Body of pancreas (tissue), 4 donors: Measurements from ENCODE around the gene BRF1.
A peak's percentile ranks its signal among the peaks of the same experiment; 100 is the strongest.

Experiments used
- CTCF ChIP-seq, 7 experiments: fragments of 450-650 bp in 4 of 7; fragments of 200-600 bp in 3 of 7; sonication (generic) in 3 of 7; IDR thresholded peaks; one replicate each; pipeline ENCODE4 v1.5.1; 2016 to 2019; ENCODE audit warnings: antibody characterized with exemption in 7 of 7
- POLR2A ChIP-seq, 3 donors: fragments of 450-650 bp; IDR thresholded peaks; one replicate each; pipeline ENCODE4 v1.6.1; 2016; ENCODE audit warnings: antibody characterized with exemption in 3 of 3, mild to moderate bottlenecking in 2 of 3

- TF ChIP-seq CTCF (IDR thresholded peaks at IDR 0.05) (peak in 3 of 7 experiments; percentile 10 to 38 (median 22)), POLR2A (IDR thresholded peaks at IDR 0.05) (no peak)
Measured at GRCh38 chr14:105201156-105201924, 99.5 kb downstream of the BRF1 start.
